ENCODE measurements around the gene DSCAM. TPM values are rescaled to one million over a fixed set of nuclear protein-coding genes. Genes with fewer than 3 reads are reported as not detected.

Gene DSCAM
- total RNA-seq, 4 donors from 2014 or later: 0.03 TPM; not detected in 3

- Histone ChIP-seq H3K4me1 (no peaks in the 10 kb centered on the region), H3K27me3 (no peaks in the 10 kb centered on the region), H3K4me3 (no peak overlapping the region), H3K9me3 (no peaks in the 10 kb centered on the region), H3K27ac (no peak overlapping the region), H3K36me3 (no peaks in the 10 kb centered on the region)
- ATAC-seq (no peak), DNase-seq (no peak)
- intact Hi-C loops (cut with DNase I; ENCODE audit: low total_unique reads): no loop called here
- TF ChIP-seq CTCF (IDR thresholded peaks at IDR 0.05 in 4 of 5, conservative IDR thresholded peaks at IDR 0.05 in 1 of 5): no peak
- no peak for TF ChIP-seq POLR2A (IDR thresholded peaks at IDR 0.05)
- in situ Hi-C loops (cut with MboI; ENCODE audit: low sequenced_read_pairs in 4 of 4): no loop called here
Measured at GRCh38 chr21:40575976-40576375, 271.0 kb downstream of the DSCAM start.

- TF ChIP-seq POLR2A (IDR thresholded peaks at IDR 0.05) (no peak), CTCF (IDR thresholded peaks at IDR 0.05 in 4 of 5, conservative IDR thresholded peaks at IDR 0.05 in 1 of 5) (no peak)
- intact Hi-C loops (cut with DNase I; ENCODE audit: low total_unique reads) (no loop called here), in situ Hi-C loops (cut with MboI; ENCODE audit: low sequenced_read_pairs in 4 of 4) (no loop called here)
- no peak for ATAC-seq
- no peaks in the 10 kb centered on the region for H3K4me1 ChIP-seq
- H3K9me3 ChIP-seq: no peaks in the 10 kb centered on the region
- H3K27me3 ChIP-seq: no peaks in the 10 kb centered on the region
- no peaks in the 10 kb centered on the region for H3K36me3 ChIP-seq
- no peak for DNase-seq
- H3K4me3 ChIP-seq: no peak overlapping the region
- no peak overlapping the region for H3K27ac ChIP-seq
Measured at GRCh38 chr21:40569357-40569756, 277.6 kb downstream of the DSCAM start.

GRCh38 chr21:40568807-40569206, 278.2 kb downstream of the DSCAM start:
- no peak overlapping the region for H3K27ac ChIP-seq
- no peak overlapping the region for H3K4me3 ChIP-seq
- no peak for TF ChIP-seq CTCF (IDR thresholded peaks at IDR 0.05 in 4 of 5, conservative IDR thresholded peaks at IDR 0.05 in 1 of 5)
- no peak for TF ChIP-seq POLR2A (IDR thresholded peaks at IDR 0.05)
- H3K9me3 ChIP-seq: no peaks in the 10 kb centered on the region
- ATAC-seq (no peak), DNase-seq (no peak)
- H3K36me3 ChIP-seq: no peaks in the 10 kb centered on the region
- intact Hi-C loops (cut with DNase I; ENCODE audit: low total_unique reads) (no loop called here), in situ Hi-C loops (cut with MboI; ENCODE audit: low sequenced_read_pairs in 4 of 4) (no loop called here)
- no peaks in the 10 kb centered on the region for H3K4me1 ChIP-seq
- no peaks in the 10 kb centered on the region for H3K27me3 ChIP-seq

GRCh38 chr21:40567501-40567900, 279.5 kb downstream of the DSCAM start:
- intact Hi-C loops (cut with DNase I; ENCODE audit: low total_unique reads): no loop called here
- Histone ChIP-seq H3K4me3 (no peak overlapping the region), H3K9me3 (no peaks in the 10 kb centered on the region), H3K4me1 (no peaks in the 10 kb centered on the region), H3K27me3 (no peaks in the 10 kb centered on the region), H3K36me3 (no peaks in the 10 kb centered on the region), H3K27ac (no peak overlapping the region)
- in situ Hi-C loops (cut with MboI; ENCODE audit: low sequenced_read_pairs in 4 of 4): no loop called here
- ATAC-seq: no peak
- DNase-seq: no peak
- no peak for TF ChIP-seq CTCF (IDR thresholded peaks at IDR 0.05 in 4 of 5, conservative IDR thresholded peaks at IDR 0.05 in 1 of 5)
- no peak for TF ChIP-seq POLR2A (IDR thresholded peaks at IDR 0.05)

GRCh38 chr21:40566486-40566885, 280.5 kb downstream of the DSCAM start:
- DNase-seq: no peak
- H3K27ac ChIP-seq: no peak overlapping the region
- no peaks in the 10 kb centered on the region for H3K9me3 ChIP-seq
- intact Hi-C loops (cut with DNase I; ENCODE audit: low total_unique reads): no loop called here
- H3K4me1 ChIP-seq: no peaks in the 10 kb centered on the region
- H3K36me3 ChIP-seq: no peaks in the 10 kb centered on the region
- in situ Hi-C loops (cut with MboI; ENCODE audit: low sequenced_read_pairs in 4 of 4): no loop called here
- no peak for TF ChIP-seq CTCF (IDR thresholded peaks at IDR 0.05 in 4 of 5, conservative IDR thresholded peaks at IDR 0.05 in 1 of 5)
- TF ChIP-seq POLR2A (IDR thresholded peaks at IDR 0.05): no peak
- no peak overlapping the region for H3K4me3 ChIP-seq
- no peak for ATAC-seq
- H3K27me3 ChIP-seq: no peaks in the 10 kb centered on the region
